Calu3 (cell line): ENCODE results near the gene FGR. TPM values are rescaled to one million over a fixed set of nuclear protein-coding genes. Genes with fewer than 3 reads are reported as not detected.

ENCODE experiments used
- BruUV-seq: library from RNA; stranded (reverse); fragments of 400-500 nt; replicated peaks from 2 replicates; lab custom pipeline; 2021; lab: Mats Ljungman, UMichigan
- CTCF ChIA-PET: fragments of 300-600 bp; sonication (Branson Sonifier 250); formaldehyde crosslinking; loops from one replicate; lab custom pipeline; 2022; ENCODE audit warnings: antibody characterized with exemption; lab: Charles Lee
- DNase-seq: peaks from one replicate; pipeline ENCODE4 v3.0.0; 2022
- H3K27ac Mint-ChIP-seq: one replicate; pipeline ENCODE4 v1.8.0; 2022; ENCODE audit warnings: mixed read lengths; ENCODE audit not compliant: unreplicated experiment
- H3K27me3 Mint-ChIP-seq: one replicate; pipeline ENCODE4 v1.8.0; 2022; ENCODE audit warnings: mixed read lengths; ENCODE audit not compliant: unreplicated experiment
- H3K36me3 Mint-ChIP-seq: one replicate; pipeline ENCODE4 v1.8.0; 2022; ENCODE audit warnings: mild to moderate bottlenecking, moderate library complexity, mixed read lengths; ENCODE audit not compliant: insufficient read depth, unreplicated experiment
- H3K4me1 Mint-ChIP-seq: one replicate; pipeline ENCODE4 v1.8.0; 2022; ENCODE audit warnings: mild to moderate bottlenecking, low read depth, mixed read lengths; ENCODE audit not compliant: unreplicated experiment
- H3K4me3 Mint-ChIP-seq: one replicate; pipeline ENCODE4 v1.8.0; 2022; ENCODE audit warnings: mild to moderate bottlenecking, low read depth, moderate library complexity, mixed read lengths; ENCODE audit not compliant: unreplicated experiment
- H3K9me3 Mint-ChIP-seq: one replicate; pipeline ENCODE4 v1.8.0; 2022; ENCODE audit warnings: low read depth, mixed read lengths; ENCODE audit not compliant: unreplicated experiment
- CTCF ChIP-seq: fragments of 200-600 bp; IDR thresholded peaks from one replicate; pipeline ENCODE4 v1.8.0; 2022; ENCODE audit warnings: antibody characterized with exemption; ENCODE audit not compliant: unreplicated experiment
- intact Hi-C: fragments of 100-400 bp; cut with micrococcal nuclease; formaldehyde crosslinking; loops from one replicate; pipeline ENCODE4 v1.10.0; 2022; ENCODE audit not compliant: unreplicated experiment
- total RNA-seq: library from RNA; stranded (reverse); gene quantifications from 2 replicates; pipeline ENCODE4 v1.2.3, GENCODE V29; 2022

Gene FGR
- total RNA-seq, 1 experiment from 2014 or later, result not detected

GRCh38 chr1:27600498-27601175 lies 34.3 kb downstream of the FGR start:
- H3K4me1 Mint-ChIP-seq, result peaks cover 29% of the 10 kb centered on the region
- H3K27ac Mint-ChIP-seq, result no peak overlapping the region
- TF ChIP-seq CTCF, result no peak
- no peak overlapping the region for H3K4me3 Mint-ChIP-seq
- DNase-seq, result no peak
- H3K27me3 Mint-ChIP-seq, result no peaks in the 10 kb centered on the region
- intact Hi-C loops, result no loop called here
- H3K9me3 Mint-ChIP-seq, result no peaks in the 10 kb centered on the region
- no TSS peak for BruUV-seq
- CTCF ChIA-PET, result interaction anchor here (0.7 to 3.5 kb wide), 6 partner anchors 11 to 43 kb away, joined by 3 to 29 read pairs (median 4); no protein-coding TSS in a partner anchor
- peaks cover 31% of the 10 kb centered on the region for H3K36me3 Mint-ChIP-seq

GRCh38 chr1:27599605-27600497 lies 35.1 kb downstream of the FGR start:
- Mint-ChIP-seq H3K4me3 (no peak overlapping the region), H3K36me3 (peaks cover 27% of the 10 kb centered on the region), H3K4me1 (peaks cover 24% of the 10 kb centered on the region), H3K9me3 (no peaks in the 10 kb centered on the region), H3K27ac (no peak overlapping the region), H3K27me3 (no peaks in the 10 kb centered on the region)
- intact Hi-C loops, result no loop called here
- TF ChIP-seq CTCF, result no peak
- no TSS peak for BruUV-seq
- DNase-seq, result peak; percentile 28
- CTCF ChIA-PET, result interaction anchor here (0.7 to 3.5 kb wide), 6 partner anchors 11 to 42 kb away, joined by 3 to 29 read pairs (median 4); no protein-coding TSS in a partner anchor

- Mint-ChIP-seq H3K9me3 (no peaks in the 10 kb centered on the region), H3K27me3 (no peaks in the 10 kb centered on the region), H3K27ac (no peak overlapping the region), H3K4me1 (peaks cover 24% of the 10 kb centered on the region), H3K36me3 (peaks cover 23% of the 10 kb centered on the region), H3K4me3 (no peak overlapping the region)
- CTCF ChIA-PET, result interaction anchor here (1.0 kb wide), 1 partner anchor 24 kb away, joined by 3 read pairs; no protein-coding TSS in a partner anchor
- BruUV-seq, result no TSS peak
- no peak for DNase-seq
- TF ChIP-seq CTCF, result no peak
- intact Hi-C loops, result no loop called here
These were observed 36.0 kb downstream of the FGR start for GRCh38 chr1:27598902-27599528.

GRCh38 chr1:27598295-27598687 lies 36.7 kb downstream of the FGR start:
- Mint-ChIP-seq H3K4me1 (peaks cover 24% of the 10 kb centered on the region), H3K9me3 (no peaks in the 10 kb centered on the region), H3K4me3 (no peak overlapping the region), H3K36me3 (peaks cover 16% of the 10 kb centered on the region), H3K27me3 (no peaks in the 10 kb centered on the region), H3K27ac (no peak overlapping the region)
- CTCF ChIA-PET, result no interaction called here
- intact Hi-C loops, result no loop called here
- no TSS peak for BruUV-seq
- DNase-seq, result no peak
- TF ChIP-seq CTCF, result no peak
